Fibroblast of skin of right biceps (primary cell): Measurements from ENCODE around the gene PPP1R13L.
"Not testable (repeated sequence)": the region's sequence is repeated elsewhere in the genome, so short reads cannot be mapped to it uniquely, and the experiment has no call there.

ENCODE experiments used
- DNase-seq: peaks from one replicate; pipeline ENCODE4 v3.0.0-alpha.2; 2013

PPP1R13L gene

GRCh38 chr19:45431008-45431407 lies 26.1 kb upstream of the PPP1R13L start:
- peak; percentile 58 for DNase-seq

GRCh38 chr19:45429896-45430295 lies 25.0 kb upstream of the PPP1R13L start:
- not testable (repeated sequence) for DNase-seq

GRCh38 chr19:45428384-45429231 lies 23.7 kb upstream of the PPP1R13L start:
- DNase-seq: peak; percentile 86

- DNase-seq: peak; percentile 96
Observed at GRCh38 chr19:45424191-45425058, 19.6 kb upstream of the PPP1R13L start.

GRCh38 chr19:45423589-45424190 lies 18.8 kb upstream of the PPP1R13L start, which contains the start of gene ERCC1:
ERCC1 (minus strand) TSS chr19:45423917; CDS start chr19:45423374, 543 bp downstream.
- peak; percentile 95 for DNase-seq

GRCh38 chr19:45423033-45423588 lies 18.2 kb upstream of the PPP1R13L start:
- DNase-seq: no peak

- DNase-seq: no peak
Observed at GRCh38 chr19:45421947-45422498, 17.2 kb upstream of the PPP1R13L start.

- DNase-seq: no peak
Observed at GRCh38 chr19:45420871-45421270, 16.0 kb upstream of the PPP1R13L start.

GRCh38 chr19:45420356-45420755 lies 15.5 kb upstream of the PPP1R13L start:
- DNase-seq: no peak

- DNase-seq: no peak
Observed at GRCh38 chr19:45419895-45420294, 15.0 kb upstream of the PPP1R13L start.

GRCh38 chr19:45419396-45419795 lies 14.5 kb upstream of the PPP1R13L start:
- DNase-seq: no peak

GRCh38 chr19:45418802-45419201 lies 13.9 kb upstream of the PPP1R13L start:
- no peak for DNase-seq

- no peak for DNase-seq
Observed at GRCh38 chr19:45417151-45417550, 12.3 kb upstream of the PPP1R13L start.

- no peak for DNase-seq
Observed at GRCh38 chr19:45414468-45414867, 9.6 kb upstream of the PPP1R13L start.

- no peak for DNase-seq
Observed at GRCh38 chr19:45413497-45413896, 8.6 kb upstream of the PPP1R13L start.

- not testable (repeated sequence) for DNase-seq
Observed at GRCh38 chr19:45410330-45410729, 5.5 kb upstream of the PPP1R13L start.

- DNase-seq: no peak
Observed at GRCh38 chr19:45409557-45409920, 4.7 kb upstream of the PPP1R13L start.

- DNase-seq: no peak
Observed at GRCh38 chr19:45408830-45409556, 4.1 kb upstream of the PPP1R13L start.

- DNase-seq: no peak
Observed at GRCh38 chr19:45408121-45408520, 3.3 kb upstream of the PPP1R13L start.

- DNase-seq: not testable (repeated sequence)
Observed at GRCh38 chr19:45407585-45407984, 2.7 kb upstream of the PPP1R13L start.

- no peak for DNase-seq
Observed at GRCh38 chr19:45407091-45407375, 2.2 kb upstream of the PPP1R13L start.
